Activated CD8-positive, alpha-beta memory T cell treated with anti-CD3 and anti-CD28 coated beads, Interleukin-2, amount 50 U/mL, for 4 hours (primary cell): ENCODE results near the gene POLD2.
"Not testable (repeated sequence)": the region's sequence is repeated elsewhere in the genome, so short reads cannot be mapped to it uniquely, and the experiment has no call there.

Experiments
- DNase-seq: peaks from one replicate; pipeline ENCODE4 v3.0.0-alpha.2; 2020

POLD2 gene

DNA sequence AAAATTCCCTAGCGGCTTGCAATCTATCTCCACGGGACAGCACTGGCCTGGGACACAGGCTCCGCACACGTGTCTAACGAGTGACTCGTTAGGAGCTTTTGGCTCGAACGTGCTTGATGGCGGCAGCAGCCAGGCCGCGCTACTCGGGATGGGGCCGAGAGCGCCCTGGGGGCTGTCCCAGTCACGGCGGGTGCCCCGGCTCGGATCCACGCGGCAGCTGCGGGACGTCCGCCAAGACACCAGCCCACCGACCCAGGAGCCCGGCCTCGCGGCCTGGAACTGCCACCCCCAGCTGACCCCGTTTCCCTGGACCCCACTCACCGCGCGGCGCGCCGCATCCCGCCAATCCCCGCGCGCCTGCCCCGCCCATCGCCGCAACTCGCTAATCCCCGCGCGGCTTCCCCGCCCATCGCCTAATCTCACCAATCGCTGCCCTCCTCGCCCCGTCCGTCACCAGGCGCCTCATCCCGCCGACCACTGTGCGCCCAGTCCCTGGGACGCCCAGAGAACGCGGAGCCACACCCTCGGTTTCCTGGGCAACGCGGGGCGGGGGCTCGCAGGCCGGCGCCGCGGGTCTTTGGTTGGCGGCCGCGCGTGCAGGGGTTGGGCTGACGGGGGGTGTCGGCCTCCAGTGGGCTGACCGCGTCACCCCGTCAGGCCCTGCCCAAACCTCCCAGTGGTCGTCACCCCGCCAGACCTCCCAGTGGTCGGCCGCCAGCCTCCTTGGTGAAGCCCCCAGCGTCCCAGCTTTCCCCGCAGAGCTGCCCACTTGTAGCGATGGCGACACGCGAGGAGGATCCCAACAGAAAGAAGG lies at the start of gene POLD2:
Gene POLD2 (minus strand): TSS at position 359 of the 814 bp plus-strand sequence. CDS start 1,495 bp downstream, outside the sequence.
- peak; percentile 98 for DNase-seq

DNA sequence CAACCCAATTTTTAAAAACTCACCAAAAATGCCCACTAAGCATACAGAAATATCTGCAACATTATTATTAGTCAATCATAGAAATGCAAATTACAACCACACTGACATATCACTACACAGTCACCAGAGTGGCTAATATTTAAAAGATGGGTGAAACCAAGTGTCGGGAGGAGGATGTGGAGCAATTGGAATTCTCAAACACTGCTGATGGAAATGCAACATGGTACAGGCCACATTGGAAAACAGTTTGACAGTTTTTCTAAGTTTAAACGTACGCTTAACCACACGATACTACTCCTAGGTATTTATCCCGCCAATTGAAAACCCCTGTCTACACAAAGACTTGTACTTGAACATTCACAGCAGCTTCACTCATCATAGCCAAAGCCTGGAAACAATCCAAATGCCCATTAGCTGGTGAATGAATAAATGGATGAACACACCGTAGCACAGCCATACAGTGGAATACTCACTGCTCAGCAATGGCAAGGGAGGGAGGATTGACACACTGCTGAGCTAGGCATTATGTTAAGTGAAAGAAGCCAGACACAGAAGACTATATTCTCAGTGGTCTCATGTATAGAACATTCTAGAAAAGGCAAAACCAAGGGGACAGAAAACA lies 49.6 kb upstream of the POLD2 start:
- DNase-seq = no peak

DNA sequence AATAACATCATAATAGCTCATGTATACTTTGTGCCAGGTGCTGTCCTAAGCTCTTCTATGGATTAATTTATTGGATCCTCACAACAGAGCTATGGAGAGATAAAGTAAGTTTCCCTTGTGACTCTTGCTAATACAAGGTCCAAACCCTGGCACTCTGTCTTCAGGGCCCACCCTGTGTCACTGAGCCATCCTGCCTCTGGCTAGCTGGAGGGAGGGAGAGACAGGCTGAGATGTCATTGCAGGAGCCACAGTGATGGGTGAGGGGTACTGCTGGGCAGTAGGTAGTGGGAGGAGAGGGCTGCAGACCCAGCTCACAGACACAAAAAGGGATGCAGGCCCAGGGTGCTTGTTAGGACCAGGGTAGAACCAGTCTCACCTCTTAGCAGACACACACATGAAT lies 49.0 kb upstream of the POLD2 start:
- no peak for DNase-seq

DNA sequence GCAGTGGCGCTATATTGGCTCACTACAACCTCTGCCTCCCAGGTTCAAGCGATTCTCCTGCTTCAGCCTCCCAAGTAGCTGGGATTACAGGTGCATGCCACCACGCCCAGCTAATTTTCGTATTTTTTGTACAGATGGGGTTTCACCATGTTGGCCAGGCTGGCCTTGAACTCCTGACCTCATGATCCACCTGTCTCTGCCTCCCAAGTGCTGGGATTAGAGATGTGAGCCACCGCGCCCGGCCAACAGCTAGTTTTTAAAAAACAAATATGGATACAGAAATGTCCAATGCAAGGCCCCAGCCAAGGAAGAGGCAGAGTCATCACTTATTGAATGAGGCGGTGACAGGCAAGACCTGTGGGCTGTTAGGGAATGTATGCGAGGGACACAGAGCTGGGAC lies 48.6 kb upstream of the POLD2 start:
- not testable (repeated sequence) for DNase-seq

DNA sequence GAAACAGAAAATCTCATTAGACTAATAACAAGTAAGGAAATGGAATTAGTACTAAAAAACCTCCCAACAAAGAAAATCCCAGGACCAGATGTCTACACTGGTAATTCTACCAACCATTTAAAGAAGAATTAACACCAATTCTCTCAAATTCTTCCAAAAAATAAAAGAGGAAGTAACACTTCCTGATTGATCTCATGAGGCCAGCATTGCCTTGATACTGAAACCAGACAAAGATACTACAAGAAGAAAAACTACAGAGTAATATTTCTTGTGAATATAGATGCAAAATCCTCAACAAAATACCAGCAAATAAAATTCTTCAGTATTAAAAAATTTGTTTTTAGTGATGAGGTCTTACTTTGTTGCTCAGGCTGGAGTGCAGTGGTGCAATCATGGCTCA lies 44.6 kb upstream of the POLD2 start:
- no peak for DNase-seq

DNA sequence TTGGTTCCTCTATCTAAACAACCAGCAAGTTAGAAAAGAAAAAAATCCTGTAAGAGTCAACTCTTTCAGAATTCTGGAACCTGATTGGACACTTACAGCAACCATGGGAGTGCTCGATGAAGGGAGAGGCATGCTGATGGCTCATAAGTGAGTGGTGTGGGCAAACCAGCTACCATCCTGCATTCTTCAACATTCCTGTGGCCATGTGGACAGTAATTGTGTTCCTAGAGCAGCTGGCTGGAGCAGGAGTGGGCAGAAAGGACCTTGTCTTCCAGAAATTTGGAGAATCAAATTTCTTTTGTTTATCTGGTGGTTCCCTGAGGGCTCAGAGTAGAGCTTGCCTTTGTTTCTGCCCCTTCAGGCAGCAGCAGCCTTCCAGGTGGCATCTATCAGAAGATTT lies 40.2 kb upstream of the POLD2 start:
- no peak for DNase-seq

DNA sequence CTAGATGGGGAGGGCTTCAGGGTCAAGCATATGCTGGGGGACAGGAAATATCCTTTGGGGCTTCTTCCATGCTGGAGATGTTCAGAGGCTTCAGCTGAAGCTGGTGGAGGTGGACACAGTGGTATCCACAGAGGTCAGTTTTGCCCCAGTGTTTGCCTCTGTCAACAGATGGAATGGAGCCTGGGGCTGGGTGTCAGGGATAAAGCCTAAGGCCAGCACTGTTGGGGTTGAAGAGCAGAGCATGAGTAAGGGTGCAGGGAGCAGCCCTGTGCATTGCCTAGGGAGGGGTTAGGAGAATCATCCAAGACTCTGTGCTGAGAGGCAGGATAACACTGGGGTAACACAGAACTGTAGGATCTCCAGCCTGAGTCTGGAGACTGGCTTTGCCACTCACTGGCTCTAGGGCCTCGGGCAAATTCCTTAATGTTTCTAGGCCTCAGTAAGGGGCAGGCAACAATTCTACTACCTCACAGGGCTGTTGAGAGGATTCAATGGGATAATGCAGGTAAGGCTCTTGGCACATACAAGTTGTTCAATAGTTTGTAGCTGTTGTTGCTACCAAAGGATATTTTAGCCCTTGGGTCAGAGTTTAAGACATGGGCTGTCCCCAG lies 39.5 kb upstream of the POLD2 start:
- DNase-seq = no peak

DNA sequence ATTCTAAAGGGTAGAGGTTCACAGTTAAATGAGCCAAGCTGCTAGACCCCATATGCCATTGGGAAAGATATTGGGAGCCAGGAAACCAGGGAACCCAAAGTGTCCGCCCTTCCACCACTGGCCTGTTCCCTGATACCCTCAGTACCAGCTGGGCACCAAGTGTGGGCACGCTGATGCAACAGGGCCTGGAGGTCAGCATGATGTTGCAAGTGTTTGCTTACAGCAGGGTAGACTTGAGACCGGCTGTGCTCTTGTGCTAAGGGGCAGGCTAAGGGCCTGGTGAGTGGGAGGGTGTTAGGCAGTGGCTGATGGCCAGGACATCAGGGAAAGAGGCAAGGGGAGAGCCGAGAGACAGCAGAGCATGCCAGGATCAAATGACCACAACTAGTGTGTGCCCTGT lies 38.8 kb upstream of the POLD2 start:
- no peak for DNase-seq

DNA sequence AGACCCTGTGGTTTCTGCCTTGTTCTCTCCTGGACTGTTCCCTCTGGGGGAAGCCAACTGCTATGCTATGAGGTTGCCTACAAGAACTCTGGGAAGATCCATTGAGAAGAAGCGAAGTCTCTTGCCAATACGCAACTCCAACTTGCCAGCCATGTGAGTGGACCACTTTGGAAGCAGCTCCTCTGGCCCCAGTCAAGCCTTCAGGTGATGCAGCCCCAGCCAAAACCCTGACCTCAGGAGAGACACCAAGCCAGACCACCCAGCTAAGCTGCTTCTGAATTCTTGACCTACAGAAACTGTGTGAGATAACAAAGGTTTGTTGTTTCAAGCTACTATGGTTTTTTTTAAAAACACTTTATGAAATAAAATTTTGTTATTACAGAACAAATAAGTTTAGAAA lies 38.0 kb upstream of the POLD2 start:
- DNase-seq = no peak

DNA sequence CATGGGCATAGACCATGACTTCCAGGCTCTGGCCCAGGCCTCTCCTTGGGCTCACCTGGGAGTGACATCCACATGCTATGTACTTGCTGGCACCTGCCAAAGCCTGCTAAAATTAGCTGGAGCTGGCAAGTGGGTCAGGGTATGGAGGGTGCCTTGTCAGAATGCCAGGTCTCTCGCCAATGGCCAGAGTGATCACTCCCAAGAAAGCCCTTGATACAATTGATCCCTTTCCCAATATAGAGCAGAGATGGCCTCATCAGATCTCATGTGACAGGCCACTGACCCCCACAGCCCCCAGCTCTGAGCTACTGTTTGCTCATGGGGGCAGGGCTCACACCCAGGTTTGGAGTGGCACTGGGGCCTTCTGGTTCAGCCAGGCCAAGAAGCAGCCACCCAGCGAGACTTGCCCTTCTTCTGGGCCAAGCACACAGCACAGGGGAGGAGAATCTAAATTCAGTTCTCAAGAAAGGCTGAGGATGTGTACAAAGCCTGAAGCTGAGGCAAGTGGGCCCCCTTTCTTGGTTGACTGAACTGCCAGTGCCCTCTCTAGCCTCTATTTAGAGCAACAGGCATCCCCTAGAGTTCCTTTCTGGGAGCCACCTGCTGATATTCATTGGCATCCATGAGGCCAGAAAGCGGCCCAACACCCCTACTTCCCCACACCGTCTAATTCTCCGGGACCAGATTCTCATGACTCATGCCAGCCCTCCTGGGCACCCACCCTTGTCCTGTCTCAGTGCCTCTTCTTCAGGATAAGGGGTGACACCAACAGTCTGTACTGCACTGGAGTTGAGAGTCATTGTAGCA lies 36.7 kb upstream of the POLD2 start:
- DNase-seq = no peak

DNA sequence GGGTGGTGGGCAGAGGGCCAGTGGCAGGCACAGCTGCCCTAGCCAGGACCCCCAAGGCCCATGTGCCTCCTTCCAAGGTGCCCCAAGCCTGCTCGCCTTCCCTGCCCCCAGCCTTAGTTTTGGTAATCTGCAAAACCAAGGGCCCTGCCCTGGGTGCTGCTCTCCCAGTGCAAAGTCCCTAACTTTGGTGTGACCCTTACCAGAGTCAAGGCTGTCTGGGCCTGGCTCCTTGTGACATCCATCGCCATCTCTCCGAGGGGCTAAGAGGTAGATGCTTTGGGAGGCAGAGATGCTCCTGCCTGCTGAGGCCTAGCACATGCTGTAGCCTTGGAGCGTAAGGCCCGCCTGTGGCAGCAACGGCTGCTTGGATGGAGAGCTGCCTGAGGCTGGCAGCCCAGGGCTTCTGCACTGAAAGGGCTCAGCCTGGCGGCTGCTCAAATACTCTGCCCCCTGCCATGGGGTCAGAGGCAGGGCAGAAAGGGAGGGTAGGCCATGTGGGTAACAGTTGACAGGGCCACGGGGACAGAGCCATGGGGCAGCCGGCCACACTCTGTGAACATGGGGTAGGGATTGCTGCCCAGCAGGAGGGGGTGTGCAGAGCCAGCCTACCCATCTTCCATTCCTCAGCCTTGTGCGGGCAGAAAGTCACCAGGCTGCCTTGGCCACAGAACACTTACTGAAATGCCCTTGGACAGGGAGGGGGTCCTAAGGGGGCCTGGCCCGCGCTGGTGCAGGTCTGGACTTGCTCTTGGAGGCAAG lies 35.7 kb upstream of the POLD2 start:
- no peak for DNase-seq

DNA sequence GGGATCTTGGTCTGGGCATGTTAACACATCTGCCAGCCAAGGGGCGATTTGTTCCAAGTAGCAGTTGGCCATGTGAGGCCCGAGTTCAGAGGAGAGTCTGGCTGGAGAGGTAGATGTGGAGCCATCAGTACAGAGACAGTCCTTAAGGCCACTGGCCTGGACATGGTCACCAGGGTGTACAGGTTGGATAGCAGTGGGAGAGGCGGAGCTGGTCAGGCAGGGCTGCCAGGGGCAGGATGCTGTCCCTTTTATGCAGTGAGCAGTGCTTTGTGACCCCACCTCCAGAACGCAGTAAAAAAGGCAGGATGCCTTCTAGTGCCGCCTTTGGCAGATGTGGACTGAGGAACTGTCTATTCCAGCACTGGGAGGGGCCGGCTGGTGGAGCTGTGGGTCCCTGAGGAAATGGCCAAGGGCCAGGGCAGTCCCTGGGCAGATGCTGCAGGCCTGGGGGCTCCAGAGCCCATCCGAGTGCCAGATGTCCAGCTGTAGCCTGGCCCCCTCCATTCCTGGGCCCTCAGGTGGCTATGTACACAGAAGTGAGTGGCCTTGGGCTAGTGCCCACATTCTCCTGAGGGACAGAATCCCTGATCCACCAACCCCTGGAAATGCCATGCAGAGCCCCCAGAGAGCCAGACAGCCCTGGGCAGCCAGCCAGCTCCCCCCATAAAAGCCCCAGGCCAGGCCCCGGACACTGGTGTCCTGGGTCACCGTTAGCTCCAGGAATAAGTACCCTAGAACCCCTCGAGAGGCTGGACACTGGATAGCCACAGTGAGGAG lies 34.9 kb upstream of the POLD2 start:
- no peak for DNase-seq

DNA sequence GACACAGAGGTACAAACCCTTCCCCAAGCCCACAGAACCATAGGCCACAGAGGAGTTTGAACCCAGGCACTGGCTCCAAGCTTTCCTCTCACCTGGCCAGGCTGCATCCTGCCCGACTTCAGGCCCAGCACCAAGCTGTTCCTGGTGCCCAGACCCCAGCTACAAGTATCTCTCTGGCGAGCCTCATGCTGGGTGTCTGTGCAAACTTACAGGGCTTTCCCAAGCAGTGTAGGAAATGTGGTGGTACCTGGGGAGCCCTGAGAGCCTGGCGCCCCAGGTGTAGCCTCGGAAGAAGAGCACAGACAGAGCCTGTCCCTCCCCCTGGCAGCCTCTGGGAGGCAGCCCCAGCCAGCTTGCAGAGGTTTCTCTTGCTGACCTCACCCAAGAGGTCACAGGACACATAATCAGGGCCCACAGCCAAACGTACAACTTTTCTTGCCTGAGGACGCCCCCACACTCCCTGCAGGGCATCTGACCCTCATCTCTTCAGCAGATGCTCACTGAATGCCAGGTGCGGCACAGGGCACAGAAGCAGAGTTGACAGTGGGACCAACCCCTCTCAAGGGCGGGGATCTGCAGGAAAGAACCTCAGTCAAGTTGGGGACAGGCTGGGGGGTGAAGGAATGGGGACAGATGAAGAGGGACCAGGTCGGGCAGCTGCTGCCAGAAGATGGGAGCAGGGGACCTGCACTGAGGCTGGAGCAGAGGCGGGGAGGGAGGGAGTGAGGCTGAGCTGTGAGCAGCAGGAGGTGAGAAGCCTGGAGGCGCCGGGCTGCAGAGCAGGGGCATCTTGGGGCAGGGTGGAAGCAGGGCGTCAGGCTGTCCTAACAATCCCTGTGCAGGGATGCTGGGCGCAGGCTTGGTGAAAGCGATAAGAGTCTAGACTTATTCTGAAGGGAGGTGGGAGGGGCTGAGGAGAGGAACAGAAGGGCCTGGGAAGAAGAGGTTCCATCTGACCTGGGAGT lies 34.0 kb upstream of the POLD2 start:
- DNase-seq = no peak

DNA sequence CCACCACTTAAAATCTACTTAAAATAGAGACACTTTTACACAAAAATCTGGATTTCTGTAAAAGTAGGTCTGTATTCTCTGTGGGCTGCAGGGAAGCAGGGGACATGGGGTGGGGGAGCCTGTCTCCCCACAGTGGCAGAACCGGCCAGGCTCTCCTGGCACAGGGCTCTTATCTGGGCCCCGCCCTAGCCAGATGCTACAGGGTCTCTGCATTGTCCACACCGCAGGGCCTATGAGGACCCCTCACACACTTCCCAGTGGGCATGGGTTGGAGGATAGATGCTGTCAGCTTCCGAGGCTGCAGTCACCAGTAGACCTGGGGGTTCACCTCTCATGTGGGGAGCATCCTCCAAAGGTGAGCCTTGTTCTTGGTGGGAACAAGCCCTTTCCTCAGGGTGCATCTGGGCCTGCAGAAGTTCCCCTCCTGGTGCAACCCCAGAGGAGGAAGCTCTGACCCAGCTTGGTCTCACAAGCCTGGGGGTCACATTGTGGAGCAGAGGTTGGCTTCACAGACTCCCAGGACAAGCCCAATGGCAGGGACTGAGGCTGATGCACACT lies 33.2 kb upstream of the POLD2 start:
- DNase-seq = no peak

DNA sequence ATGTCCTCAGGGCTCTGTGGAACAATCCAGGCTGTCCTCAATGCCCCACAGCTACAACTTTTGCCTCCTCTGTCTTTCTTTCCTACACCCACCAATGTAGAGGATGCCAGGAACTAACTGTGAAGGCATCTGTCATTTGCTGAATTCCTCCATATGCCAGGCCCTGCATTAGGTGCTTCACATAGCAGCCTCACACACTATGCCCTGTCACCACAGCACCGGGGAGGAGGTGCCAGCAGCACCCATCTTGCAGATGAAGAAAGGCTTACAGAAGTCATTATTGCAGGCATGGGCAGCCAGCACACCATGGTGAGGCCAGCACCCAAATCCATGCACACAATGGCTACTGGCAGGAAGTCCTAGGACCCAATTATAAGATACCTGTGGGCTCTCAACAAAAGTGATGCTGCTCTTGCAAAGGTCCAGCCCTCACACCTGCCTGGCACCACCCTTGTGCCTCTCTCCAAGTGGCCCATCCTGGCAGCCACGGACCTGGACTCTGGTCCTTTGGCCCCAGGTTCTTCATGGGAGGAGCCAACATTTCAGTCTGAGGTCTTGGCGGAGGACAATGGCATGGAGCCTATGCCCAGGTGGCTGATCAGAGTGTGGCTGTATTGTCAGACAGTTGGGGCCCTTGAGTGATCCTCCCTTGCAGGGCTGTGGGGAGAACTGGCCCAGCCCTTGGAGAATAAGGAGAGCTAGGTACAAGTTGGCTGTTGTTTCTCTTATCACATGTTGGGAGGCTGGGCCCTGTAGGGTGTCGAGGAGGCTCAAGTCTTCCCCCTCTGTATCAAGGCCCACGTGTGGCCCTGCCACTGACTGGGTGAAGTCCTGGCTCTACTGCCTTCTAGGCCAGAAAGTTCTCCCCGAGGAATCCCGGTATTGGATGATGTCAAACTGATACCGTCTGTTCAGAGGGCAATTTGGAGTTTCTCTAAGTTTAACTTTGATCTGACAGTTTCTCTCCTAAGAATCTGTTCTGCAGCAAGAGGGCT lies 32.1 kb upstream of the POLD2 start:
- DNase-seq = no peak

DNA sequence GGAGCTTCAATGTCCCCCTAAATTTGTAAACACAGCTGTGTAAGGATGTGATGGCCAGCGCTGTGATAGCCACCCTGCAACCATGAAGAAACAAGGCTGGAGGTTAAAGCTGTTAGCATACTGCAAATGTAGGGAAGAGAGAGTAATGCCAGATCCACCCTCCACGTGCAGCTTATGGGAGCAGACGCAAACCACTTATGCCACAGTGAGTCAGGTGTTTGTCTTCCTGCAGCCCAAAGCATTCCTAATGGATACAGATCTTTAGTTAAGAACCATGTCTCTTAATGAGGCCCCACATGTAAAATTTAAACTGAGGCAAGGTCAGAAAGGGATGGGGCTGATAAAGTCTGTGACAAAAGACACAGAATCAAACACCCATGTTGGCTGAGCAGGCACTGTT lies 31.4 kb upstream of the POLD2 start:
- no peak for DNase-seq

DNA sequence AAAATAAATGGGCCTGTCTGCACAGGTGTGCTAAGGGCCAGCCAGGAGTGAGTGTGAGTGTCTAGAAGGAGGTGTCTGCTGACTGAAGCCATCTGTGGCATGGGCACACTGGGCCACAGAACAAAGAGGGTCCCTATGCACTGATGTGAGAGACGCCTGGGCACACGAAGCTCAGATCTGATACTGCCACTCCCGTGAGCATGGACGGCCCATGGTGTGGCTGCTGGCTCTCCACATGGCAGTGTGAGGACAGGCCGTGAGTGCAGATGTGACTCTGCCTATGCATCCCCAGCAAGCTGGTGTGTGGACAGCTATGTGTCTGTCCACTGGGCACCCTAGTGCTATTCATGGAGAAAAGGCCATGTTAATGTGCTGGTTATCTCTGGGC lies 30.6 kb upstream of the POLD2 start:
- DNase-seq = no peak

DNA sequence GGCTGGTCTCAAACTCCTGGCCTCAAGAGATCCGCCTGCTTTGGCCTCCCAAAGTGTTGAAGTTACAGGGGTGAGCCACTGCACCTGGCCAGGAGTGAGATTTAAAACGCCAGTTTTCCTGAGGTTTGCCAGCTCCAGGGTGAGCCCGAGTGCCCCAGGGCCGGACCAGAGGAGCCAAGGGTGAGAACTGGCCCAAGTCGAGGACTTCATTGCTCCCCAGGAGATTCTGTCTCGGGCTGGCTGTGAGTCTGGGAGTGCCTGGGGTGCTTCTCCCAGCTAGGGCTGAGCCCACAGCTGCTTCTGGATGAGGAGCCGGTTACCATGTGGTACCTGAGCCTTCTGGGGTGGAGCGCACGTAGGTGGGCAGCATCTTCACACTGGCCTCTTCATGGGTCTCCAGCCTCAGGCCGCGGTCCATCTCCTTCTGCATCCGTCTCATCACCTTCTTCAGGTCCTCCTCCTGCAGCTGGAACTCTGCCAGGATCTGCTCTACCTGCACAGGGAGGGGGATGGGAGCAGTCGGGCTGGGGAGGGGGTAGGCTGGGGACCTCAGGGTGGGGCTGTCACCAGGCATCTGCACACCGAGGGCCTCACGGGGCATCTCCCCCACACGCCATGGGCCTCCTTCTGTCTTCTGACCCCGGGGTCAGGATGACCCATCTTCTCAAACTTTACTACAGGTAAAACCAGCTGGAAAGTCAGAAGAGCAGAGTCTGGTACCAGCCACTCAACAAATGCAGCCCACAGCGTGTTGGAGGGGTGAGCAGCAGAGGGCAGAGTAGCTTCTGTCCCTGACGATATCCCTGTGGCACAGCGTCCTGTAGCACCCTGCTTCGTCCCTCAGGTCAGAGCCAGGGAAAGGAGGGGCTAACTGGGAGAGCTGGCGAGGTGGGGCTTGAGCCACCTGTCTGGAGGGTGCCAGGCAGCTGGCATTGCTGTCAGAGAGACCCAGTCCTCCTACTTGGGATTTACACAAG lies 29.9 kb upstream of the POLD2 start:
- no peak for DNase-seq
